ENCODE data around the gene LRP2. TPM values are rescaled to one million over a fixed set of nuclear protein-coding genes. Genes with fewer than 3 reads are reported as not detected.

Gene LRP2
- total and polyA plus RNA-seq, 10 of the 15 experiments (the other 5 are each of a cell fraction or from before 2014, with no cell fraction given), result 0.01 to 0.19 (median 0.06) TPM; not detected in 5

GRCh38 chr2:169159686-169160085 lies 202.6 kb downstream of the LRP2 start (continued):
- no peak for TF ChIP-seq ZBTB11 (CRISPR knock-in tag; IDR thresholded peaks at IDR 0.05)
- TF ChIP-seq NR2F1 (conservative IDR thresholded peaks at IDR 0.05), result no peak
- no peak for TF ChIP-seq CHD1 (IDR thresholded peaks at IDR 0.05; ENCODE audit: low read depth, low read length)
- TF ChIP-seq JUNB (IDR thresholded peaks at IDR 0.05), result no peak

GRCh38 chr2:169158874-169159273 lies 203.5 kb downstream of the LRP2 start:
- in situ Hi-C loops (cut with MboI), result no loop called here
- Histone ChIP-seq H4K20me1 (ENCODE audit: control insufficient read depth, insufficient read depth) (no peaks in the 10 kb centered on the region), H3K79me2 (ENCODE audit: control insufficient read depth, insufficient read depth, low read length) (no peaks in the 10 kb centered on the region), H3K27me3 (replicated peaks in 1 of 2; ENCODE audit: control insufficient read depth in 2 of 2, insufficient read depth in 2 of 2, low read length in 1 of 2) (no peaks in the 10 kb centered on the region), H3K9me3 (replicated peaks; ENCODE audit: control insufficient read depth, insufficient read depth, low read length) (no peaks in the 10 kb centered on the region), H3K27ac (ENCODE audit: control insufficient read depth, insufficient read depth) (no peak overlapping the region), H3K4me1 (ENCODE audit: control insufficient read depth, insufficient read depth, low read length) (no peaks in the 10 kb centered on the region), H3K4me2 (ENCODE audit: control insufficient read depth, insufficient read depth) (no peak overlapping the region), H3K4me3 (no peak overlapping the region), H2AFZ (ENCODE audit: control insufficient read depth, low read depth, low read length) (no peak overlapping the region), H3K9ac (ENCODE audit: control insufficient read depth, insufficient read depth, low read length) (no peak overlapping the region), H3K36me3 (ENCODE audit: control insufficient read depth in 2 of 2, insufficient read depth in 2 of 2, low read length in 1 of 2) (no peaks in the 10 kb centered on the region)
- no peak for FAIRE-seq
- no TSS peak for BruUV-seq (replicated peaks)
- intact Hi-C loops (cut with micrococcal nuclease; ENCODE audit: unreplicated experiment), result no loop called here
- no peak for ATAC-seq
- ChIA-PET POLR2A (no interaction called here), RAD21 (ENCODE audit: unreplicated experiment) (no interaction called here), CTCF (interaction anchor here (1.0 kb wide), 1 partner anchor 50 kb away, joined by 3 read pairs; no protein-coding TSS in a partner anchor), SMC1A (ENCODE audit: uncharacterized antibody, unreplicated experiment) (no interaction called here)
- 0% methylated on average over 1 of the region's 1 CpG for WGBS (ENCODE audit: insufficient coverage, insufficient replicate concordance, low lambda C conversion rate, missing lambda C conversion rate)
- DNase-seq (ENCODE audit: low read depth, low spot score), result no peak
- no peak for TF ChIP-seq TBL1XR1 (IDR thresholded peaks at IDR 0.05; ENCODE audit: low read depth, low read length)
- no peak for TF ChIP-seq PKNOX1 (IDR thresholded peaks at IDR 0.05)
- no peak for TF ChIP-seq SIX5 (IDR thresholded peaks at IDR 0.05; ENCODE audit: low read depth, low read length, severe bottlenecking)
- TF ChIP-seq GATAD2B (conservative IDR thresholded peaks at IDR 0.05; ENCODE audit: low read depth), result no peak
- no peak for TF ChIP-seq SPI1 (IDR thresholded peaks at IDR 0.05; ENCODE audit: borderline replicate concordance, insufficient read depth, low read depth, low read length)
- no peak for TF ChIP-seq PAX5 (IDR thresholded peaks at IDR 0.05; ENCODE audit: borderline replicate concordance, low read depth, low read length)
- no peak for TF ChIP-seq RAD51 (IDR thresholded peaks at IDR 0.05)
- TF ChIP-seq CBX3 (IDR thresholded peaks at IDR 0.05; ENCODE audit: borderline replicate concordance, low read depth), result no peak
- TF ChIP-seq ESRRA (IDR thresholded peaks at IDR 0.05; ENCODE audit: low read length), result no peak
- no peak for TF ChIP-seq JUNB (IDR thresholded peaks at IDR 0.05)
- no peak for TF ChIP-seq RB1 (IDR thresholded peaks at IDR 0.05; ENCODE audit: borderline replicate concordance)
- no peak for TF ChIP-seq PML (IDR thresholded peaks at IDR 0.05; ENCODE audit: low read length)
- TF ChIP-seq ZBTB33 (IDR thresholded peaks at IDR 0.05), result no peak

Measured in GM12878 (cell line).